A673 (cell line): ENCODE measurements around the gene HMG20B.

Source experiments
- CTCF ChIP-seq: fragments of 300-800, 200-600 bp; sonication (generic); conservative IDR thresholded peaks from 2 replicates; pipeline ENCODE4 v1.5.1; 2017; ENCODE audit warnings: low read depth, mild to moderate bottlenecking, antibody characterized with exemption, low read length, moderate library complexity, mixed read lengths
- EZH2 ChIP-seq: fragments of 200-600 bp; sonication (generic); IDR thresholded peaks from 2 replicates; pipeline ENCODE4 v1.6.1; 2017; ENCODE audit warnings: borderline replicate concordance, low read depth, mild to moderate bottlenecking, mixed read lengths, antibody characterized with exemption, low read length; ENCODE audit not compliant: poor library complexity, severe bottlenecking

DNA sequence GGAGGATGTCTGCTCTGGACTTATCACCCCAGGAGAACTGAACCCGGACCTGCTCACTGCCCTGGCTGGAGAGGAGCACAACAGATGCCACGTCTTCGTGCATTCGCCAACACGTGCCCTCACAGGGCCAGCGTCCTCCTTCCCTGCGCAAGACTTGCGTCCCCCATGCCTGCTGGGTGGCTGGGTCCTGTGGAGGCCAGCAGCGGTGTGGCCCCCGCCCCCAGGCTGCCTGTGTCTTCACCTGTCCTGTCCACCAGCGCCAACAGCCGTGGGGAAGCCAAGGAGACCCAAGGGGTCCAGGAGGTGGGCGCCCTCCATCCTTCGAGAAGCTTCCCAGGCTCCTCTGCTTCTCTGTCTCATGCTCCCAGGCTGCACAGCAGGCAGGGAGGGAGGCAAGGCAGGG lies 37.2 kb upstream of the HMG20B start:
- no peak for TF ChIP-seq EZH2
- no peak for TF ChIP-seq CTCF
